Osteocyte (in vitro differentiated cells): Measurements from ENCODE around the gene HEPACAM. TPM values are rescaled to one million over a fixed set of nuclear protein-coding genes. Genes with fewer than 3 reads are reported as not detected.
A peak's percentile ranks its signal among the peaks of the same experiment; 100 is the strongest.

Experiments
- DNase-seq: peaks from one replicate; pipeline ENCODE4 v3.0.0; 2021; ENCODE audit warnings: mixed read lengths; ENCODE audit not compliant: unreplicated experiment; ENCODE audit errors: extremely low spot score
- H3K27ac Mint-ChIP-seq: one replicate; pipeline ENCODE4 v1.8.0; 2021; ENCODE audit warnings: mild to moderate bottlenecking, mixed read lengths; ENCODE audit not compliant: unreplicated experiment
- H3K27me3 Mint-ChIP-seq: one replicate; pipeline ENCODE4 v1.8.0; 2021; ENCODE audit warnings: mixed read lengths; ENCODE audit not compliant: unreplicated experiment
- H3K36me3 Mint-ChIP-seq: one replicate; pipeline ENCODE4 v1.8.0; 2021; ENCODE audit warnings: mixed read lengths; ENCODE audit not compliant: unreplicated experiment
- H3K4me1 Mint-ChIP-seq: one replicate; pipeline ENCODE4 v1.8.0; 2021; ENCODE audit warnings: mixed read lengths; ENCODE audit not compliant: unreplicated experiment
- H3K4me3 Mint-ChIP-seq: one replicate; pipeline ENCODE4 v1.8.0; 2021; ENCODE audit warnings: mild to moderate bottlenecking, moderate library complexity, mixed read lengths; ENCODE audit not compliant: unreplicated experiment
- H3K9me3 Mint-ChIP-seq: one replicate; pipeline ENCODE4 v1.8.0; 2021; ENCODE audit warnings: mixed read lengths; ENCODE audit not compliant: unreplicated experiment
- CTCF ChIP-seq: fragments of 200-600 bp; sonication (generic); IDR thresholded peaks from 2 replicates; pipeline ENCODE4 v1.5.0; 2021; ENCODE audit warnings: antibody characterized with exemption, mild to moderate bottlenecking, moderate library complexity
- total RNA-seq: library from RNA; stranded (reverse); gene quantifications from 2 replicates; pipeline ENCODE4 v1.2.1, GENCODE V29; 2021

HEPACAM gene
- total RNA-seq, 1 donor from 2014 or later = not detected

GRCh38 chr11:124922831-124923230 lies 13.0 kb downstream of the HEPACAM start:
- Mint-ChIP-seq H3K27me3 (peaks cover 3% of the 10 kb centered on the region), H3K4me1 (peaks cover 4% of the 10 kb centered on the region), H3K9me3 (no peaks in the 10 kb centered on the region), H3K36me3 (no peaks in the 10 kb centered on the region), H3K27ac (no peak overlapping the region), H3K4me3 (no peak overlapping the region)
- no peak for TF ChIP-seq CTCF
- no peak for DNase-seq

DNA sequence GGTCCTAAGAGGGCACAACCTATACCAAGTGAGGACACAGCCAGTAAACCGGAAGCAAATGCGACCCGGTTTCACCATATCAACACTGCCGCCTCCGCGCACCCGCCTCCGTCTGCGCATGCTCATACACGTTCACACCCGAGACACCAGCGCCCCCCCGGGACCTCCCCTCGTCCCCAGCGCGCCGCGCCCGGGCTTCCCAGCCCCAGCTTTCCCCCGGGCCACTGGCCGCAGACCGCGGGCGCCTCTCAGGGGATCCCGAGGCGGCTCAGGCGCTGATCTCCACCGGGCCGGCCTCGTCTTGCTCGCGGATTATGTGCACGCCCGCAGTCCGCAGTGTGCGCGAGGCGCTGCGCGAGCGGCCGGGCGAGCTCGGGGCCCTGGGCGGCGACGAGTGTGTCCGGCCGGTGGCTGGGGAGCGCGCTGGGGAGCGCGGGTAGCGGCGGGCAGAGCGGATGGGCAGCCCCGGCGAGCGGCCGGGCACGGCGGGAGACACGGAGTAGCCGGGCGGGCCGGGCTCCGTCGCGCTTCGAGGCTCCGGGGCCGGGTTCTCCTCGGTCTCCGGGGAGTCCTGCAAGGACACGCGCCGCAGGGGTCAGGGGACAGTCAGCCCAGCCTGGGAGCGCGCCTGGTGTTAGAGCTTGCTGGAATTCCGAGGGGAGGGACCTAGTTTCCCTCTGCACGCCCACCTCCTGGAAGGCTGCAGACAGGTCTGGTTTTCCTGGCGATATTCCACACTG lies 14.8 kb downstream of the HEPACAM start:
- H3K4me1 Mint-ChIP-seq = peaks cover 4% of the 10 kb centered on the region
- peaks cover 3% of the 10 kb centered on the region for H3K27me3 Mint-ChIP-seq
- no peak for TF ChIP-seq CTCF
- DNase-seq = peak; percentile 93
- H3K4me3 Mint-ChIP-seq = peak overlapping the region; percentile 69
- H3K36me3 Mint-ChIP-seq = no peaks in the 10 kb centered on the region
- peak overlapping the region; percentile 13 for H3K27ac Mint-ChIP-seq
- H3K9me3 Mint-ChIP-seq = no peaks in the 10 kb centered on the region

DNA sequence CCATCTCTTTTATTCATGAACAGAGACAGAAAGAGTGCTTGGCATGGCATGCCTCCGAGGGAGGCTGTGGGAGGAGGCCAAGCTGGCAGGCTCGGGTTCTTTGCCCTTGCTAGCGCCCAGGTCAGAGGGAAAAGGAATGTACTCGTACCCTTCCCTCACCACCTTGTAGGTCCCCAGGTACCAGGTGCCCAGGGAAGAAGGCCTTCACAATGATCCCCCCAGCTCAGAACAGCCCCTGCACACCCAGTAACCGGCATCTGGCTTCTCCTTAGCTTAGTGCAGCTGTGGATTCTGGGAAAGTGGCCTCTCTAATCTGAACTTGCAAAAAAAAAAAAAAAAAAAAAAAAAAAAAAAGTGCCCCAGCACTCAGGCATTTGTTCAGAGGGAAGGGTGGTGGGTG lies 15.5 kb downstream of the HEPACAM start:
- Mint-ChIP-seq H3K36me3 (no peaks in the 10 kb centered on the region), H3K27me3 (peaks cover 3% of the 10 kb centered on the region), H3K9me3 (peaks cover 3% of the 10 kb centered on the region), H3K27ac (peak overlapping the region; percentile 13), H3K4me1 (peaks cover 4% of the 10 kb centered on the region), H3K4me3 (peak overlapping the region; percentile 69)
- DNase-seq = peak; percentile 42
- no peak for TF ChIP-seq CTCF

DNA sequence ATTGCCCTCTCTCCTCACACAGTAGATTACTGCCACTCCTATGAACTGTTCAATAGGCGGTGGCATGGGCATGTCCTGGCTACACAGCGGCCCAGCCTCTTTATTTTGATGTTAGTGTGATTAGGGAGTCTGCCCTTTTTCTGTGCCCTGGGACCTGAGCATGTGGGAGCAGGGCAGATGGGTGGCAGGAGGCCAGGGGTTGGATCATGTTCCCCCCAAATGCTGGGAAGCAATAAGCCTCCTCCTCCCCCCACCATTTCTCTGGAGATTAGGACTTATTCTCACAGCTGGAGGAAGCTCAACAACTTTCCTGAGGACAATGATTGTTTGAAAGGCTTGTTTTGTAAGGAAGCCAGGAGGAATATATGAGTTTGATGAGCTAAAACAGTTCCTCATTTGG lies 15.9 kb downstream of the HEPACAM start:
- Mint-ChIP-seq H3K27ac (no peak overlapping the region), H3K4me3 (no peak overlapping the region), H3K4me1 (peaks cover 4% of the 10 kb centered on the region), H3K36me3 (no peaks in the 10 kb centered on the region), H3K9me3 (peaks cover 7% of the 10 kb centered on the region), H3K27me3 (peaks cover 3% of the 10 kb centered on the region)
- TF ChIP-seq CTCF = no peak
- no peak for DNase-seq

DNA sequence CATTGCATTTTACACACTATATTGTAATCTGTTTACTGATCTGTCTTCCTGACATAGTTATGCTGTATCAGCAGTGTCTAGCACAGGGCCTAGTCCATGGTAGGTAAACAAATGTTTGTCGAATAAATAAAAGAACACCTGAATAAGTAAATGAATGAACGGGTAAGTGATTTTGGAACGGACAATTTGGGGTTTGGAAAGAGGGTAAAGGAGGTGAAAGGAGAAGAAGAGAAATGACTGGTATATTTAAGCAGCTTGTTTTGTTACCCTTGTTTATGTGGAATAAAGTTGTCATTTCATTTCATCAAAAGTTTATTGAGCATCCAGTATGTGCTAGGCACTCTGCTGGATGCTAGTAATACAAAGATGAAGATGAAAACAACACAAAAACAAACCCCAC lies 16.9 kb downstream of the HEPACAM start, which contains the start of gene HEPN1:
TSS of gene HEPN1 (plus strand) at position 301 of the 400 bp plus-strand sequence.
- Mint-ChIP-seq H3K27ac (no peak within 1 kb of the TSS), H3K27me3 (peaks cover 3% of the 10 kb centered on the region), H3K4me1 (peaks cover 4% of the 10 kb centered on the region), H3K36me3 (no peaks in the 10 kb centered on the region), H3K4me3 (no peak within 1 kb of the TSS), H3K9me3 (peaks cover 11% of the 10 kb centered on the region)
- TF ChIP-seq CTCF = no peak
- no peak for DNase-seq
